ENCODE measurements around the gene CITED4. TPM values are rescaled to one million over a fixed set of nuclear protein-coding genes. Genes with fewer than 3 reads are reported as not detected.

CITED4 gene
- total RNA-seq, 1 experiment from 2014 or later = not detected

DNA sequence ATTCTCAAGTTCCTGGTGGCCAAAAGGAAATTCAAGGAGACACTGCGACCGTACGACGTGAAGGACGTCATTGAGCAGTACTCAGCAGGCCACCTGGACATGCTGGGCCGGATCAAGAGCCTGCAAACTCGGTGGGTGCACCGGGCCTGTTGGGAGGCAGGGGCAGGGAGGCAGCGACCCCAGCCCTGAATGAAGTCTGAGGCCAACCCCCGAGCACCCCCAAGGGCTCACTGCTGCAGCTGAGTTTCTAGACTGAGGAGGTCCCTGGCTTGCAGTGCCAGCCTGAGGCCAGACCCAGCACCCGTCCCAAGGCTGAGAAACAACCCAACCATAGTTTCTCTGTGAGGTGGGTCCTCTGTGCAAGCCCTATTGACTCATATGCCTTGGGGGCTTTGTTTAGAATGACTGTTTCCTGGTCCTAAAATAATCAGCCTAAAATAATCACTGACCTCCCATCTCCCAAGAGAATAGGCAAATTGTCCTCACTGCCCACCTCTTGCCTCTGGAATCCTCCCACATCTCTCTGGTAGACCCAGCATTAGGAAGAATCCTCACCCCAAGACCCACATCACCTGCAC, 27.1 kb downstream of the CITED4 start:
- no peak for DNase-seq (ENCODE audit: low read depth)

DNA sequence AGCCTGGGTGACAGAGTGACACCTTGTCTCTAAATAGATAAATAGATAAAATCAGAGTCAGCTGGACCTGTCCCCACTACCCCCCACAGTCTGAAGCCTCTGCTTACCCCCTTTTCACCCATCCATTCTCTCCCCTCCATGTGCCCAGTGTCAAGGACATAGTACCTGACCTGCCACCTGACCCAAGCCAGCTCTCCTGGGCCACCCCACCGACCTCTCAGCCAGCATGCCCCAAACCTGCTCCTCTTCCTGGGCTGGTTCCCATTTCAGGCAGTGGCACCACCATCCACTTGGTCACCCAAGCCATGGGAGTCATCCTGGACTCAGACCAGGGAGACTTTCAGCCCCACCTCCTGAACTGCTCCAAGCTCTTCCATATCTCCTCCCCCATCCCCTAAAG, 28.2 kb downstream of the CITED4 start:
- no peak for DNase-seq (ENCODE audit: low read depth)

DNA sequence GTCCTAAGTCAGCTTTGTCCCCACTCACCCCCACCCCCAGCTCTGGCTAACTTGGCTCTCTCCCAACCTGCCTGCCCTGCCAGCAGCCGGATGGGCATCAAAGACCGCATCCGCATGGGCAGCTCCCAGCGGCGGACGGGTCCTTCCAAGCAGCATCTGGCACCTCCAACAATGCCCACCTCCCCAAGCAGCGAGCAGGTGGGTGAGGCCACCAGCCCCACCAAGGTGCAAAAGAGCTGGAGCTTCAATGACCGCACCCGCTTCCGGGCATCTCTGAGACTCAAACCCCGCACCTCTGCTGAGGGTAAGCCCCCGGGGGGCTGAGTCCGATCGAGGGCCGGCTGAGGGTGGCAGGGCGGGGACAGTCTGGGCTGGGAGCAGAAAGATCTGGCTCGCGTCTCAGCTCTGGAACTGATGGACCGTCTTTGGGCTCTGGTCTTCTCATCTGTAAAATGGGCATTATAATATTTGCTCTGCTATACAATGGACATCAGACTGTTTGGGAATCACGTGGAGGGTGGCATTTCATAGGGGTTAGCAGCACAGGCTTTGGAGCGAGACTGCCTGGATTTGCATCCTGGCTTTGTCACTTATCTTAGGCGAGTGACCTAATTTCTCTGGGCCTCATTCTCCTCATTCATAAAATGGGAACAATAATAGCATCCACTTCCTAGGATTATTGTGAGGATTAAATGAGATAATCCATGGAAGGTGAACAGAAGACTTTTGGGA, 31.0 kb downstream of the CITED4 start:
- DNase-seq (ENCODE audit: low read depth) = no peak

DNA sequence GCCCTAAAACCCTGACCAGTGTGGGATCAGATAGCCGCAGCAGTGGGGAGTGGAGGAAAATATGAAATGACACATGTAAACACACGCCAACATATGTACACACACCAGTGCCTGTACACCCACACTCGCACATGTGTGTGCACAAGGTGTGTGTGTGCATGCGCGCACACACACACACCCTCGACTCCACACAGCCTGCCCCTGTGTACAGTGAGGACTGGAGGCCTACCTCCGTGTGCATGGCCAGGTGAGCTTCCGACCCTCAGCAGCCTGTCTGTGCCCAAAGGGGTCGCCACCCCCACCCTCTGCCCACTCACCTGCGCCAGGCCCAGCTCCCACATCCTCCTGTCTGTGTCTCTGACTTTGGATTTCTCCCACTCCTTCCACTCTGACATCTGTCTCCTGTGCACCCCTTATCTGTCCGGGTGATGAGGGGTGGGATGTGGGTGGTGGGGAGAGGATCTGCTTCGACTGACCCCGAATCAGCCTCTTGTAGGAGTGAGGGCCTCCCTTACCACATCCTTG, 31.7 kb downstream of the CITED4 start:
- no peak for DNase-seq (ENCODE audit: low read depth)

DNA sequence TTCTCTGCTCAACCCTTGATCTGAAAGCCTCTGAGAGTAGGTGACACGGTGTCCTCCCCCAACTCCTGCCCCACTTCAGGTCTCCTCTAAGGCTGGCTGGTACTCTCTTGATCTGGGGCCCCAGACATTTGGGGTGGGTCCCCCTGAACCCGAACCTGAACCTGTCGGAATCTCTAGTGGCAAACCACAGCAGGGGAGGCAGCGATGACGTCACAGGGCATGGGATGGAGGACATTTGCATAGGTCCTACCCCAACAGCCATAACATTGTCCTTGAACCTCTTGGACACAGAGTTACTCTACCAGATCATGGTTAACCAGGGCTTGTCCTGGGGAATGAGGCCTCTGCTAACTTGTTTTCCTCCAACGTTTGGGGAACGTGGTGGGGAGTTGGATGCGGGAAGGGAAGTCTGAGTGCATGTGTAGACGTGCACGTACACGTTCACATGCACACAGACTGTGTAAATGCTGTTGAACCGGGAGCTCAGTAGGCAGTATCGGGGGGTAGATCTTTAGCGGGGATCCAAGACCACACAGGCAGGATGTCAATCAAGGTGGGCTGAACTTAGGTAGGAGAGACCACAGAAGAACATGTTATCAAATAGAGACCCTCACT, 32.4 kb downstream of the CITED4 start:
- DNase-seq (ENCODE audit: low read depth) = no peak

DNA sequence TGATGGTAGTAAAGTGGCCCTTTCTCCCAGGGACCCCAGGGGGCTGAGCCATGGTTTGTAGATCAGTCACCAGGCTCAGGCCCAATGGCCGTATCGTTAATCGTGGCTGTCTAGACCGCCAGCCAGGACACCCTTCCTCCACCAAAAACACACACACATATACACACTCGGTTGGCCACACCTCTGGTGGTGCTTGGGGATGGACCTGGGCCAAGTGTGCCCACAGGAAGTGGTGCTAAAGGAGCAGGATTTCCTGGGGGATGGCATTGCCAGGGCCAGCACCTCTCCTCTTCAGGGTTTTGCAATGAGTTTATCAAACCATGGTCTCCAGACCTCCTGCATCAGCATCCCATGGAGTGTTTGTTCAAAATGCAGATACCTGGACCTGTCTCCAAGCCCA, 36.2 kb downstream of the CITED4 start:
- no peak for DNase-seq (ENCODE audit: low read depth)

DNA sequence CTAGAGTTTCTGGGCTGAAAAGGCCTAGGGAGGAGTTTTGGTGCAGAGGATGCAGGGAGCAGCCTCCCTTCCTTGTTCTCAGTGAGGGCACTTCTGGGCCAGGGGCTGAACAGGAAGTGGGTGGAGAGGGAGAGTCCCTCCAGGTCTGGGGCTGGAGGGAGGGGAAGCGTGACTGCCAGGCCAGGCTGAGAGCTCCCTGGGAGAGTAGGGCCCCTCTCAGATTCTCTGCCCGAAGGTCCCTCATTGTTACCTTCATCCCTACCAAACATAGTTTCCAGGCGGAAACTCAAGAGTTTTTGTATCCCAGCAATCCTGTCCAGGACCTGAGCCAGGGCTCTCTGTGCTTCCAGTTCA, 36.8 kb downstream of the CITED4 start:
- DNase-seq (ENCODE audit: low read depth) = peak; percentile 16

DNA sequence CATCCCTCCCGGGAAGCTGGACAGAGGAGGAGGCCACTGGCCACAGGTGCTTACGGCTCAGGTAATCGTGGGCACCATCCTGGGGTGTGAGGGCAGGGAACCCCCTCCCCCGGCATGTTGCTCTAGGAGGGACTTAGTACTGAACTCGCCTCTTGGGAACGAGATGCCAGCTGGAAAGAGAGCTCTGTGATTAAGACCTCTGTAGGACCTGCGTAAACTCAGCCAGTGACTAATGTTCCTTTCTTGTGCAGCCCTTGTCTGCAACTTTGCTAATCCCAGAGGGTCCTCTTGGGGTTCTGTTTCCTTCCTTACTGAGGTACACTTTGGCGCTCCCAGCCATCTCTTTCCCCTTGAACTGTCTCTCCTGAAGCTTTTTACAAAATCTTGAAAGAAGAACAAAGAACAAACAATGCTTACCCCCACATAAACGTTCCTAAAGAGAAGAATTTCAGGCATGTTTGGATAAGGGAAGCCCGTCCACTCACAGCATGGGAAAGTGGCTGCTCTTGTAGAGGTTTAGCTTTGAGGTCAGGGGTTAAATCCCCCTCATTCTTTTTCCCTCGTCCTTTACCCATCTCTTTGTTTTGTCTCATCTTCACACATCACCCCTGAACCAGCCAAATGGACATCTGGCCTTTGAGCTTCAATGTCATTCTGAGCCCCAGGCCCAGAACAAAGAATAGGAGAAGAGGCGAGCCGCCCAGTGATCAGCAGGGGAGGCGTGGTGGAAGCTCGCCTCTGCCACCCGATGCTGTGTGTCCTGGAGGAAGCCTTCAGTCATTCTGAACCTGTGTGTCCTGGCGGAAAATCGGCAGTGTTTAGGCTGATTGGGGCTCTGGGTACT, 37.4 kb downstream of the CITED4 start:
- DNase-seq (ENCODE audit: low read depth) = no peak

DNA sequence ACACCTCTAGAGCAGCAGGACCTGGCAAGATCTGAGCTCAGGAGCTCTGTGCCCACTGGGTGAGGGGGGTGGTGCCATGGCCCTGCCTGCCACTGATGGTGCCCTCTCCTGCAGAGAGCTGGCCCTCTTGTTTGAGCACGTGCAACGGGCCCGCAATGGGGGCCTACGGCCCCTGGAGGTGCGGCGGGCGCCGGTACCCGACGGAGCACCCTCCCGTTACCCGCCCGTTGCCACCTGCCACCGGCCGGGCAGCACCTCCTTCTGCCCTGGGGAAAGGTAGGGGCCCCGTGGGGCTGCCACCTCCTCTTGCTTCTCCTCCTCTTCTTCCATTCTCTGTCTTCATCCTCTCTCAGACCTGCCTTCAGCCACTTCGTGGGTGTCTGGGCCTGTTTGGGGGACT, 38.2 kb downstream of the CITED4 start:
- DNase-seq (ENCODE audit: low read depth) = no peak

DNA sequence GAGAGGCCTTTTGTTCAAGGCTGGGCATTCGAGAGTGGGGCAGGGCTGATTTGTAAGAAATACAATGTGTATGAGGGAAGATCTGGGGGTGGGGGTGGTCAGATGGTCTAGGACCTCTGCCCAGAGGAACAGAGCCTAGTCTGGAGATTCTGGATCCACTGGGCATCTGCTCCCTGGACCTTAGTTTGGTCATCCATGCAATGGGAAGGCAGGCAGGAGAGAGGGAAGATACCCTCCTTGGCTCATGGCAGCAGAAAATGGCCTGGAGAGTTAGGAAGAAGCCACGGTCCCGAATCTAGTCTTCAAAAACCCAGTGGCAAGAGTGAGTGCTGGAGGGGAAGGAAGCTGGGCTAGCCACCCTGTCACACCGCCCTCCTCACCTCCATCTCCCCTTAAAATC, 38.8 kb downstream of the CITED4 start:
- DNase-seq (ENCODE audit: low read depth) = no peak

DNA sequence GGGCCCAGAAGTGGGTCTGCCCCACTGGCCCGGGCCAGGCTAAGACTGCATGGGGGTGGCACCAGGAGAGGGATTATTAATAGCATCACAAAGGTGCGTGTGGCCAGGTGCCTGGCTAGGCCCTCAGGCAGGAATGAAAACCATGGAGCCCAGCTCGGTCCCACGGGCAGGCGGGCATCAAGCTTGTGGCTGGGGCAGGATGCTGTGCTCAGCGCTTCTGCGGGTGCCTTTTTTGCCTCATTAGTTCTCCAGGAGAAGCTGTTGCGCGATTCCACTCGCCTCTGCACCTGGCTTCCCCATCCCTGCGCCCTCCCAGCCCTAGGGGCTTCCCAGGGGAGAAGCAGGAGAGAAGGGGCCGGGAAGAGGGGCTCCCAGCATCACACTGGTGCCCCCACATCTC, 39.3 kb downstream of the CITED4 start:
- DNase-seq (ENCODE audit: low read depth) = no peak

DNA sequence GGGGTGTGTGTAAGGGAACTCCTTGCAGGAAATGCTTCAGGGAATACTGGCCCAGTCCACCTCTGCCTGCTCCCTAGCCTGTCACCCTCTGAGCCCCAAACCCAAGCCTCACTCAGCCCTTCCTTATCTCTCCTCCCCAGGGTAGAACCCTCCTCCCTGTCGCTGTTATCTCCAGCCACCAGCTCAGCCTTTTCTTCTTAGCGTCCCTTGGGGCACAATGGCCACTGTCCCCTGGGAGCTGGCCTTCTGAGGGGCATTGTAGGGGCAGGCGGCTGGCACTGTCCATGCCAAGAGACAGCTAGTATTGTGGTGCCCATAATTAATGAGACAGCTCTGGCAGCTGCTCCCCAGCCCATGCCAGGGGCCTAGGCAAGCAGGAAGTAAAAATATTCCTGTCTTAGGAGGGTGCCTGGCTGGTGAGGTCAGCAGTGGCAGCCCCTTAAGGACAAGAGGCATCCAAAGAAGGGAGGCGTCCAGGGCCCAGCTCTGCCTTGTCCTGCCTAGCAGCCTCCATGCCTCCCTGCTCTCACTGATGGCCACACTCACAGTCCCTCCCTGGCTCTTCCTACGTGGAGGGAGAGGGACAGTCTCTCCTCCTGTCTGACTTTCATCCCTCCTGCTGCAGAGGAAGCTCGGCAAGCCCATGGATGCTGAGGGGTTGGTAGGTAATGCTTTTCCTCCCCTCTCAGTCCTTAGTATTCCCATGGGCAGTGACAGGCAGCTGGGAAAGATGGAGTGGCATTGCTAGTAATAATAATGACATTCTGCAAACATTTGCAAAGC, 41.1 kb downstream of the CITED4 start:
- DNase-seq (ENCODE audit: low read depth) = no peak

DNA sequence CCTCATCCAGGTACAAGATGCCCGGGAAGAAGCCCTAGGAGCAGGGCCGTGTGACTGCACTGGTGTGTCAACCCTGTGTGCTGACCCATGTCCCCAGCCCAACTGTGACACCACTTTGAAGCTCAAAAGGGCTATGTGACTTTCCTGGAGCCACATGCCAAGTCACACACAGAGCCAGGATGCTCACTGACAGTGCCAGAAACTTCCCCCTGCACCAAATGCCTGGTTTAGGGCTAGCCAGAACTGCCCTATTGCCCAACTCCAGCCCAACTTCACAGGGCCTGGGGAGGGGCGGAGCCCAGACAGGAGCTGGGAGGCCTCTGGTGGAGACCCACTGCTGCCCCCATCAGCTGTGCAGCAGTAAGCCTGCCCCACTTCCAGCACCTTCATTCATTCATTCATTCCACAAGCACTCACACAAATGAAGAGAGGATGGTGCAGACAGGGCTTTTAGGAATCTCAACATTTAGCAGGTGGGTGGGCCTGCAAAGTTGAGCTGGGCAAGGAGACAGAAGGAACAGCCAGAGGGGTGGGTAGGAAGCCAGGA, 41.8 kb downstream of the CITED4 start:
- DNase-seq (ENCODE audit: low read depth) = no peak

DNA sequence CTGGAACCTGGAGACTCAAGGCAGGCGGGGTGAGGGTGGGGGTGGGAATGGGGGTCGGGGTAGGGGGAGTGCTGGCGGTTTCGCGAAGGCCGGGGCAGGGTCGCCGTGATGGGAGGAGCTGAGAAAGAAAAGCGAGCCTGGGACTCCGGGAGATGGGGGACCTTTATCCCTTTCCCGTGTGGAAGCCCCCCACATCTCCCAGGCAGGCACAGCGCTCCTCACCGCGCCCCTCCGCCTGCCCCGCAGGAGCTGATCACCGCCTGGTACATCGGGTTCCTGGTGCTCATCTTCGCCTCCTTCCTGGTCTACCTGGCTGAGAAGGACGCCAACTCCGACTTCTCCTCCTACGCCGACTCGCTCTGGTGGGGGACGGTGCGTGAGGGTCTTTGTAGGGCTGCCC, 43.1 kb downstream of the CITED4 start:
- DNase-seq (ENCODE audit: low read depth) = no peak

DNA sequence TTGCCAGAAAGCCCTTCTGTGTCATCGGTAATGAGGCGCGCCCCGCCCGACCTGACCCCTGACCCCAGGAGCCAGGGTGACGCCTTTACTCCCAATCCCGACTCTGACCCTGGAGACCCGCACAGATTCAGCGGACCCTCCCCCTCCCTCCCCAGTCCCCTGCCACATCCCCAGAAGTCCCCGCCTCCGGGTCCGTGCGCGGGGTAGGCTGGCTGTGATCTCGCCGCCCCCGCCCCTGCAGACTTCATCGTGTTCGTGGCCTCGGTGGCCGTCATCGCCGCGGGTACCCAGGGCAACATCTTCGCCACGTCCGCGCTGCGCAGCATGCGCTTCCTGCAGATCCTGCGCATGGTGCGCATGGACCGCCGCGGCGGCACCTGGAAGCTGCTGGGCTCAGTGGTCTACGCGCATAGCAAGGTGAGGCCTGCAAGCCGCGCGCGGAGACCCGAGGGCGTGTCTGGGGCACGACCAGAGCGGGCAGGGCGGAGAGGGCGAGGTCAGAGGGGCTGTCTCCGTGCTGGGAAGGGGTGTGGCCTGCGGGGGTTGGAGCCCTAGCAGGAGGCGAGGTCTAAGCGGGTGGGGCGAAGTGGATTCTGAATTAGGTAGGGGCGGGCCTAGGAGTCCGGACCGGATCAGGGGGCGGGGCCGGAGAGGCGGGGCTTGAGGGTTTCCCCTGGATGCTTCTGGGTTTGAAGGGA, 43.8 kb downstream of the CITED4 start:
- DNase-seq (ENCODE audit: low read depth) = no peak

DNA sequence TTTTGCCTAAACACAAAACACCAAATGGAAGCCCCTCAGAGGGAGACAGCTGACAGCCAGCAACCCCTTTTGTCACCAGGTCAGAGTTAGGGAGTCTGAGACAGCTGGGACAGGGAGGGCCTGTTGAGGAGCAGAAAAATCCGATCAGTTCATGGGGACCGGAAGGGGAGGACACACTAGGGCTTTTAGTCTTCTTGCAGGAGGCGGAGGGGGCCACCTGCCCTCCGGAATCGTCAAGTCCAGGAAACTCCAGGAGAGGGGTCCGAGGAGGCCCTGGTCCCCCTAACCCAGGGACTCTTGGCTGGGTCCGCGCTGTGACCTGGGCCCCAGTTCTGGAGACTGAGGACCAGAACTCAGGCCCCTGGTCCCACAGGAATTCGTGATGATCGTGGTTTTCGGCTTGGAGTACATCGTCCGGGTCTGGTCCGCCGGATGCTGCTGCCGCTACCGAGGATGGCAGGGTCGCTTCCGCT, 44.3 kb downstream of the CITED4 start:
- DNase-seq (ENCODE audit: low read depth) = no peak

DNA sequence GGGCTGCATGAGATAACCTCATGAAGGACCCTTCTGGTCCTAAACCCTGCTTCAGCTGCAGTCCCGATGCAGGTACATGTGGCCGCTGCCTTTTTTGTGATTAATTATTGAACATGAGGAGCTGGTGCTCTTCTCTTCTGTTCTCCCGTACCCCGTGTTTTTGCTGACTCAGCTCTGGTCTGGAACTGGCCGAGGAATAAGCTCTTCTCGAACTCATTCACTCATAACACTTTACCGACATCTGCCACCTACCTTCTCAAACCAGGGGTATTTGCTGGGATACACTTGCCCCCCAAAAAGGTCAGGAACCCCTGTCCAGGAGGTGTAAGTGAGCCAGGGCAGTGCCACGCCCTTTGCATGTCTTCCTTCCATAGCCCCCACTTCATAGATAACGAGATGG, 46.7 kb downstream of the CITED4 start:
- no peak for DNase-seq (ENCODE audit: low read depth)
